NCI-H345 treated with DMSO at 0.1 percent for 48 hours (cell line): ENCODE results near the gene FGF19.
"Not testable (repeated sequence)": the region's sequence is repeated elsewhere in the genome, so short reads cannot be mapped to it uniquely, and the experiment has no call there.

ENCODE experiments used
- DNase-seq: peaks from one replicate; lab custom pipeline; 2025; ENCODE audit not compliant: unreplicated experiment; lab: John Stamatoyannopoulos, UW

FGF19 gene

DNA sequence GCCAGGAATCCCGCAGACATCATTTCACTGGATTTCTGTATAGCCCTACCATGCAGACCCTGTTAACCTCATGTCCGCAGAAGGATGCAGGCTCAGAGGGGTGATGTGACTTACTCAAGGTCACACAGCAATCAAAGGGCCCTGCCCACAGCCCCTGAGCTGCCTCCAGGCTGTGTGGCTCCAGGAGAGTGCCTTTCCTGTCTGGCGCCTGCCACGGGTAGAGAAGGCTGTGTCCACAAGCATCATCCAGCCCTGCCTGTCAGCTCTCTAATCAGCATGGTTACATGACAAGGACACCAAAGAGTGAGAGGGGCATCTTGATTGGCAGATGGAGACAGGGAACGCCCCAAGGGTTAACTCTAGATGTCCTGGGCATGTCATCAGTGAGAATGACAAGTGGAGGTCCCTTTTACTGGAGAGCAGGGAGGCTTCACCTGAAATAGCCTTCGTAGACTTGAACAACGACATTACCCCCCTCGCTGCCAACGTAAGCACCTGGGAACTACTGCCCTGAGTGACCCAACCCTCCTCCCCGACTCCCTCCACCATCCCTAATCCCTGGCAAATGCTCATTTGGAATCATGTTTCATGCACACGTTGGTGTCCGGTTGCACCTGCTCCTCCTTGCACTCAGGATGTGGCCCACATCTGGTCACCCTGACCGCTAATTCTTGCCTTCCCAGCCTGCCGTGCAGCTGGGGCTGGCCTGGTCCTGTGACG lies 6.9 kb downstream of the FGF19 start:
- DNase-seq = no peak

DNA sequence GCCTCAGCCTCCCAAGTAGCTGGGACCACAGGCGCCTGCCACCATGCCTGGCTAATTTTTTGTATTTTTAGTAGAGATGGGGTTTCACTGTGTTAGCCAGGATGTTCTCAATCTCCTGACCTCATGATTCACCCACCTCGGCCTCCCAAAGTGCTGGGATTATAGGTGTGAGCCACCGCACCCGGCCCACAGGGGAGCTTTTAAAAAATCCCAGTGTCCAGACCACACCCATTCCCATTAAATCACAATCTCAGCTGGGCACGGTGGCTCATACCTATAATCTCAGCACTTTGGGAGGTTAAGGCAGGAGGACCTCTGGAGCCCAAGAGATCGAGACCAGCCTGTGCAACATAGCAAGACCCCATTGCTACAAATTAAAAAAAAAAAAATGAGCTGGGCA lies 7.8 kb downstream of the FGF19 start:
- DNase-seq = not testable (repeated sequence)

DNA sequence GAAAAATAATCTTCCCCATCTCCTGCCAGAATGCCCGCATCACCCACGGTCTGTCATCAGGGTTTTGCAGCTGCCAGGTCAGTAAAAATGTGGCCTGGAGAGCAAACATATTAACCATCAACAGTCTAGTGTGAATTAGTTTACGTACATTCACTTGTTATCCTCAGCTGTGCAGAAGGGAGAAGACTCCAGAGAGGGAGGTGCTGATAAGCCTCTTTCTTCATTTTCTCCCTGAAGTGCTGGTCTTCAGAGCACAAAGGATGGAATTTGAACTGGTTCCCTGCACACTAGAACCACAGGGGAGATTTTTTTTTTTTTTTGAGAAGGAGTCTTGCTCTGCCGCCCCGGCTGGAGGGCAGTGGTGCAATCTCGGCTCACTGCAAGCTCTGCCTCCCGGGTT lies 8.2 kb downstream of the FGF19 start:
- no peak for DNase-seq

DNA sequence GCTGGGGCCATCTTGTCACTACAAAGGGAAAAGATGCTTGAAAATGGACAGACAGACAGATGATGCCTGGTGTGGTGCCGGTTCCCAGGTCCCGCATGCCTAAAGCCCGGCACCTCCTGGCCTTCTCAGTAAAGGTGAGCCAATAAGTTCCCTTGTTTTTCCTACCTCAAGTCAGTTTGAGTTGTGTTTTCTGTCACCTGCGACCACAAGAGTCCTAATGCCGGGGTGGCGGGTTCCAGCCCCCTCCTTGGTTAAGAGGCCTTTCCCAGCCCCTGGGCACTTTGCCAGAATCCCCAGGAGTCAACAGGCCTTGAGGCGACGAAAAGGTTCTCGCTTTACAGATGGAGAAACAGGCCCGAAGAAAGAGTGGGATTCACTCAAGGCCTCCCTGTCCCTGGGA lies 9.0 kb downstream of the FGF19 start:
- no peak for DNase-seq

DNA sequence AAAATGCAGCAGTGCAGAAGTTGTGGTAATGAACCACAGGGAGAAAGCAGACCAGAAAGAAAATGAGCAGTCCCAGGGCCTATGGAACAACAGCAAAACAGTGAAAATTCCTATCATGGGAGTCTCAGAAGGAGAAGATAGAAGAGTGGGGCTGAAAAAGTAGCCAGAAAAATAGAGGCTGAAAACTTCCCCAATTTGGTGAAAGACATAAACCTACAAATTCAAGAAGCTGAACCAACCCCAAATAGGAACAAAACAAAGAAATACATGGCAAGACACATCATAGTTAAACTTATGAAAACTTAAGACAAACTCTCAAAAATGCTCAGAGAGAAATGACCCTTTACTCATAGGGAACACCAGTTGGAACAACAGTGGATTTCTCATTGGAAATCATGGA lies 11.4 kb downstream of the FGF19 start:
- DNase-seq = no peak

DNA sequence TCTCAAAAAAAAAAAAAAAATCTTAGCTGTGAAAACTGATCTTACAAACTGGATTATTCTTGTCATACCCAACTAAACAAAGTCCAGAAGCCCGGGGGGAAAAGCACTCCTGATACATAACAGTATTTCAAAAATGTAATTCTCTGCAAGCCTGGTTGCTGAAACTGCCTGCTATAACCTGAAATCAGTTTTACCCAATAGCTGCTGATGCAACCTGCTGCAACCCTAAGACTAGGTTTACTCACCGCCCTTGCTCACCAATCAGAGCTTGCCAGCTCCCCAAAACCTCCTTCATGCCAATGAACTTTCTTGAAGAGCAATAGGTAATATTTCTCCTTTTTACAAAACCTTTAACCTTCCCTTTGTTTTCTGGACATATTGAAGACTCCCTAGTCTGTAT lies 12.4 kb downstream of the FGF19 start:
- DNase-seq = no peak

DNA sequence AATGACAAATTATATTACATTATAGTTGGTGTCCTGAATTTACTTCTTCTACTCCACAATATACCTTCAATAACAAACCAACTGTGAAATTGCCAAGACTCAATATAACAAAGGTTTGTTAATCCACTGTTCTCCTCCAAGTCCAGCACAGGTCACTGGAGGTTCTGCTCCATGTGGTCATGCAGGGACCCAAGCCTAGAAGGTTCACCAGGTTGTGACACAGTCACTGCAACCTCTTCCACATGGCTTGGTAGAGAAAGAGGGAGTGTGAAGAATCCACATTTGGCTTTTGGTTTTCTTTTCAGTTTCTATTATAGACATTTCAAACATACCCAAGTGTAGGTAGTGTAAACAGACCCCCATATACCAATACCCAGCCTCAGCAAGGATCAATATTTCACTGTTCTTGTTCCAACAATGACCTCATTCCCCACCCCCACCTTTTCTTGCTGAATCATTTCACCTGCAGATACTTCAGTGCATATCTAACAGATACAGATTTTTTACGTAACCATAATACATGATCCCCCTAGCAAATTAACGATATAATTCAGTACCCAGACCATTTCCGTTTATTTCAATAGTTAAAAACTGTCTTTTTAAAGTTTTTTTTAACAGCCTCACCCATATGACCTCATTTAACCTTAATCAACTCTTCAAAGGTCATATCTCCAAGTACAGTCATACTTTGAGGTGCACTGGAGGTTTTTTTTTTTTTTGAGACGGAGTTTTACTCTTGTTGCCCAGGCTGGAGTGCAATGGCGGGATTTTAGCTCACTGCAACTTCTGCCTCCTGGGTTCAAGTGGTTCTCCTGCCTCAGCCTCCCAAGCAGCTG lies 14.1 kb downstream of the FGF19 start:
- DNase-seq = no peak

DNA sequence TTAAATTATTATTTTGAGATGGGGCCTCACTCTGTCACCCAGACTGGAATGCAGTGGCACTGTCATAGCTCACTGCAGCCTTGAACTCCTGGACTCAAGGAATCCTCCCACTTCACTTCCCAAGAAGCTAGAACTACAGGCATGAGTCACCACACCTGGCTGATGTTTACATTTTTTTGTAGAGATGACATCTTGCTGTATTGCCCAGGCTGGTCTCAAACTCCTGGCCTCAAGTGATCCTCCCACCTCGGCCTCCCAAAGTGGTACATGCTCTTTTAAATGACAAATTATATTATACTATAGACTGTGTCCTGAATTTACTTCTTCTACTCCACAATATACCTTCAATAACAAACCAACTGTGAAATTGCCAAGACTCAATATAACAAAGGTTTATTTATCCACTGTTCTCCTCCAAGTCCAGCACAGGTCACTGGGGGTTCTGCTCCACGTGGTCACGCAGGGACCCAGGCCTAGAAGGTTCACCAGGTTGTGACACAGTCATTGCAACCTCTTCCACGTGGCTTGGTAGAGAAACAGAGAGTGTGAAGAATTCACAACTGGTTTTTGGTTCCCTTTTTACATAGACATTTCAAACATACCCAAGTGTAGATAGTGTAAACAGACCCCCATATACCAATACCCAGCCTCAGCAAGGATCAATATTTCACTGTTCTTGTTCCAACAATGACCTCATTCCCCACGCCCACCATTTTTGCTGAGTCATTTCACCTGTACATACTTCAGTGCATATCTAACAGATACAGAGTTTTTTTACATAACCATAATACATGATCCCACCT lies 15.7 kb downstream of the FGF19 start:
- DNase-seq = not testable (repeated sequence)

DNA sequence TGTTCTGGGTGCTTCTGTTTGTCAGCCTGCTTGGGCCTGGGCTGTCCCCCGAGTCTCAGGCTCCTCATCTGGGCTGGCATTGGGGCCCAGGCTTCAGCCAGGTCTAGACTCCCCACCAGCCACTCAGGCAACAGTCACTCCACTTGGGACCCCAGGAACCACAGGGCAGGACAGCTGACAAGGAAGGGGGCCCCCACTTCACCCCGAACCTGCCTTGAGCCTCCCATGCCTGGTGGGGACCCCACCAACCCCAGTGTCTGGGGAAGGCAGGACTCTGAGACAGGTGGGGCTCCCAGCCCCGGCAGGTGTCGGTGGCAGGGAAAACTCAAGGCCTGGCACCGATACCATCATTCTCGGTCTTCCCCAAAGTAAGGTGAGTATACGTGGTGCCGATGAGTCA lies 17.0 kb downstream of the FGF19 start:
- DNase-seq = no peak

DNA sequence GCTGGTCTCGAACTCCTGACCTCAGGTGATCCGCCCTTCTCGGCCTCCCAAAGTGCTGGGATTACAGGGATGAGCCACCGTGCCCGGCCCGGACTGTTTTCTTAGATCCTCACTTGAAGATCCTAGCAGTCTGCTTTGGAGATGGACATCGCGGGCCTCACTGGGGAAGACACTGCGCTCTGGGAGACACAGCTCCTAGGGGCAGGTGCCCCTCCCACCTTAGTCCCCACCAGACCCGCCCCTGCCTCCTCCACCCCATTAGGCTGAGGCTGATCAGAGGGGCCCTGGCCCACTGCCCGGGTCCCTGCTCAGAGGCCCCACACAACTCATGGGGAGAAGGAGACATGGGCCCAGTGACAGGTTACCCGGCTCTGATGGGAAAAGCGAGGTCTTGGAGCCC lies 17.4 kb downstream of the FGF19 start:
- DNase-seq = no peak

DNA sequence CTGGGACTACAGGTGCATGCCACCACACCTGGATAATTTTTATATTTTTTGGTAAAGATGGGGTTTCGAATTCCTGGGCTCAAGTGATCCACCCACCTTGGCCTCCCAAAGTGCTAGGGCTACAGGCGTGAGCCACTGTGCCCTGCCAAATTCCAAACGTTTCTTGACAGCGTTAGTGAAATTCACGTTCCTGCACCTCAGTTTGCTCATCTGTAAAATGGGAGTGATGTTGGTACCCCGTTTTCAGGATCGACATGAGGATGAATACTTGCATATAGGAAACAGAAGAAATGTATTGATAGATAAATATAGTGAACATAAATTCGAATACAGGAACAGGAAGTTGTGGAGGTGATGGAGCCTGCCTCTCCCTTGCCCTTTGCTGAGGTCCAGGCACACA lies 18.5 kb downstream of the FGF19 start:
- DNase-seq = no peak

DNA sequence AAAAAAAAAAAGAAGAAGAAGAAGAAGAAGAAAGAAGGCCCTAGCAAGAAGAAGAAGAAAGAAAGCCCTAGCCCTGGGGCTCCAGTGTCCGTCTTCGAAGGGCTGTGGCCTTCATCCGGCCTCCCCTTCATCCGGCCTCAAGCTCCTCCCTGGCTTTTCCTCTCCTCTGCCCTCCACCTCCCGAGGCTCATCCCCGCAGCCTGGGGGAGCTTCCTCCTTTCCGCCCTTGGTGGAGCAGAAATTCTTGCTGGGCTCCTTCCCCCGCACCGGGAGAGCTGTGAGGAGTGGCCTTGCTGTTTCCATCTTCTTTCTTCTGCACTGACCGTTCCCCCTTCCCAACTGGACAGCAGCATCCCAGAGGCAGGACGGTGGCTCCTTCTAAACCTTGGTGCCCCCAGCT lies 19.2 kb downstream of the FGF19 start:
- no peak for DNase-seq

DNA sequence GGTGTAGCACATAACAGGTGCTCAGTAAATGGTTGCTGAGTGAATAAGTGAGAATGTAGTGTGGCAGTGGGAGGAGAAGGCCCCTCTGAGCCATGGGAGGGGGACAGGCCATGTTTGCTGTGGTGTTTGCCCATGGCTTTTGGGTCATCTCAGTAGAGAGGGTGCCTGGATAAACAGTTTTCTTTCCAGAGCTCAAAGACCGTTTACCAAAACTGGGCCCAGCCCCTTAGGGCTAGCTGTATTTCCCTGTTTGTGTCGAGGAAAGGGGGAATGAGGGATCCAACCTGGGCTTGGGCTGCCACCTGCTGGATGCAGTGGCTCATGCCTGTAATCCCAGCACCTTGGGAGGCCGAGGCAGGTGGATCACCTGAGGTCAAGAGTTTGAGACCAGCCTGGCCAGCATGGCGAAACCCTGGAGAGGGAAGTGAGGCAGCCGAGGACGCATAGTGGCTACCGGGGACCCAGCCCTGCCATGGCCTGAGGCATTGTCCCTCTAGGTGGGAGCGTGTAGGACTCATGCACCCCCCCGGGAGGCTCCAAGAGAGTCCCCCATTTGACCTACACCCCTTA lies 20.0 kb downstream of the FGF19 start:
- DNase-seq = no peak

DNA sequence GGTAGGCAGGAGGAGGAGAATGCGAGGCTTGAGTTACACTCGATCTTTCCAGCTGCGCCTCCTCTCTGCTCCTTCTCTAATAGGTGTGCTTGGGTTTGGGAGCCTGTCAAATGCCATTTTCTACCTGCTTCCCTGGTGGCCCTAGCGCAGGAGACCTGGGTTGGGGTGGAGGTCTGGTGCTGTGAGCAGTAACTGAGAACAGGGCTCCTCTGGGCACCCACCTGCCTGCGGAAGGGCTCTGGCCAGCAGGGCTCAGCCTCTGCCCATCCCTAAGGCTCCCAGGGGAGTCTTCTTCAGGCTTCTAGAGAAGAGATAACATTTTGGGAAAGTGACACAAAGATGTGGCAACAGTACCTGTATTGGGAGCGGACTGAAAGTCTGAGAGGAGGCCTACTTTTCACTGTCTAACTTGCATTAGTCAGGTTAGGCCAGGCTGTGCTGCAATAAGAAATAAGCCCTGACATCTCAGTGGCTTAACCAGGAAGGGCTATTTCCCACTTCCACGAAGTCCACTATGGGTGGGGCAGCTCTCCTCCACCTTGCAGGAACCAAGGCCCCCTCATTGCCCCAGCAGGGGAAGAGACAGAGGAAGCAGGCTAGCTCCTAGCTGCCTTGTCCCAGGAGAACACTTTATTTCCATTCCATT lies 21.0 kb downstream of the FGF19 start:
- DNase-seq = no peak

DNA sequence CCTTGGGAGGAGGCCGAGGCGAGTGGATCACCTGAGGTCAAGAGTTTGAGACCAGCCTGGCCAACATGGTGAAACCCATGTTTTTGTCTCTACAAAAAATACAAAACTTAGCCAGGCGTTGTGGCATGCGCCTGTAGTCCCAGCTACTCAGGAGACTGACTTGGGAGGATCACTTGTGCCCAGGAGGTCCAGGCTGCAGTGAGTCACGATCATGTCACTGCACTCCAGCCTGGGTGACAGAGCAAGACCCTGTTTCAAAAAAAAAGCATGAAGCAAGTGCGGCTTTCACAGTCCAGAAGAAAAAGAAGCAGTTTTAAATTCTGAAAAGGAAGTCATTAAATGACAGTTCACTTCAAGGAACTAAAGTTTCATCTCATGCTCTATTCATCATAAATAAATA lies 21.6 kb downstream of the FGF19 start:
- DNase-seq = no peak

DNA sequence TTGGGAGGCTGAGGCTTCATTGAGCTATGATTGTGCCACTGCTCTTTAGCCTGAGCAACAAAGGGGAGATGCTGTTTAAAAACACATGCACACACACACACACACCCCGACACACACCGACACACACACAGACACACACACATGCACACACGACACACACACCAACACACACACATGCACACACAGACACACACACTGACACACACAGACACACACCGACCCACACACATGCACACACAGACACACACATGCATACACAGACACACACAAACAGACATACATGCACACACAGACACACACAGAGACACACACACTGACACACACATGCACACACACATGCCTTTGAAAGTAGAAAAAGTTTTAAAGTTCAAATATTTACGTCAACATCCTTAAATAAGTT lies 23.1 kb downstream of the FGF19 start:
- no peak for DNase-seq

DNA sequence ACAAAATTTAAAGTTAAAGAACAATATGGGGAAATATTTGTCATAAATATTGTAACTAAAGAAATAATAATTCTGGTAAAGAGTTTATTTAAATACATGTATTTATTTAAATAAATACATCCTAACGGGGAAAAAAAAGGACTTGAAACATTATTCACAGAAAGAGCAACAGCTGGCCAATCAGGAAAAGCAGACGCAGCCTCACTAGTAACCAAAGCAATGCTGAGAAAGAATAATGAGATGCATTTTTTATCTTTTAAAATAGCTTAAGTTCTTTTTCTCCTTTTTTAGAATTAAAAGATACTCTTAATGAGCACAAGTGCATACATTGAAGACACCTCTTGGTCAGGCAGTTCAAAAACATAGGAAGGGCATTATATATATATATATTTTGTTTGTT lies 26.1 kb downstream of the FGF19 start:
- no peak for DNase-seq

DNA sequence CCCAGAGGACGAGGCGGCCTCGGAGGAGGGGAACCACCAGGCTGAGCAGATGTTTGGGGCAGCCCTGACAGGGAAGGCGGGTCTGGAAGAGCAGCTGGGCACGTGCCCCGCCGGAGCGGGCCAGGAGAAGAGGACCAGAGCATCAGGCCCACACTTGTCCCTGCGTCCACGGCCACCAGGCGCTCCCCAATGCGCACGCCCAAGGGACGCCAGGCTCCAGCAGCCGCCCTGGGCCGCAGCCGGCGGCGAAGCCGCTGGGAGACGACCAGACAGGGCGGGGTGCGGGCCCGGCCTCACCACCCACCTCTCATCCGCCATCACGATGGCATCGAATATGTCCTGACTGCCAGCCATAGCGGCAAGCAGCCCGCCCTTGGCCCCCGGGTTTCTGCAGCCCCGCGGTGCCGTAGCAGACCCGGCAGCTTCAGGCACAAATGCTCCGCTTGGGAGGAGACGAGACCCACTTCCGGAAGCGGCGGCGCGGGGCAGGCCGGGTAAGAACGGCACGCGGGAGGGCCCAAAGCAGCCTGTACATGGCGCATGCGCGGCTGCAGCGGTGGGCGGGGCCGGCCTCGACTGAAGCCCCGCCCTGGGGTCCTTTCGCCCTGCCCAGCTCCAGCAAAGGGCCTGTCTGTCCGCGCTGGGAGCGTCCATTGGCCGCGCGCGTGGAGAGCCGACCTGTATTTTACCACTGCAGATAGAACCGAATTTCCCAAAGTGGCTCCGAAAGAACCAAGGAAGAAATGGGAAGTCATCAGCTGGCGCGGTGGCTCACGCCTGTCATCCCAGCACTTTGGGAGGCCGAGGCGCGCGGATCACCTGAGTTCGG lies 28.7 kb downstream of the FGF19 start, which contains the start of gene LTO1:
LTO1 (minus strand) TSS at position 468 of the 829 bp plus-strand sequence; CDS start at position 354, 114 bp downstream.
- peak; percentile 81 for DNase-seq

DNA sequence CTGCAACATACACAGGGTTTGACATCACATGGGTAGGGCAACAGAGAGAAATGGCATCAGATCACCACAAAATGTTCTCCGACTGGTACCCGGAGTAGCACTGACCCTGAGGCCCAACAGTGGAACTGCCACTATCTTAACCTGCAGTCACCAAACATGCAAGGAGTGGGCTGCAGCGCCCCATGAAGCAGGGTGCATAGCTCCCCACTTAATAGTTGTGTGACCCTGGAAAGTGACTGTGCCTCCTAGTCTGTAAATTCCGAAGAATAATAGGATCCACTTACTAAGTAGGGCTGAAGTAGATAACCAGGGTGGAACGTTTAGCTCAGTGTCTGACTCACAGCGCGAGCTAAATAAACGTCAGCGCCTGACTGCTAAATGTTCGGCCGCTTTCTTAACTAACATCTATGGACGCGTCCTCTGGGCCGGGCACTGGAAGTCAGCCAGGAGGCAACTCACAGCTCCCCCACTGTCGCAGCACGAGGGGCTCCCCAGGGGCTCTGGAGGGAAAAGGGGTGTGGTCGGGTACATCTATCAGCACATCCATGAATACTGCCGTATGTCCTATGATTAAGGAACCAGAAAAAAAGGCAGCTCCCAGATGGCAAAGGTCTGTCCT lies 29.4 kb downstream of the FGF19 start:
- DNase-seq = no peak
